ENCODE results near the gene NRG3. TPM values are rescaled to one million over a fixed set of nuclear protein-coding genes. Genes with fewer than 3 reads are reported as not detected.

NRG3 gene
- total RNA-seq, 2 experiments from 2014 or later = not detected

DNA sequence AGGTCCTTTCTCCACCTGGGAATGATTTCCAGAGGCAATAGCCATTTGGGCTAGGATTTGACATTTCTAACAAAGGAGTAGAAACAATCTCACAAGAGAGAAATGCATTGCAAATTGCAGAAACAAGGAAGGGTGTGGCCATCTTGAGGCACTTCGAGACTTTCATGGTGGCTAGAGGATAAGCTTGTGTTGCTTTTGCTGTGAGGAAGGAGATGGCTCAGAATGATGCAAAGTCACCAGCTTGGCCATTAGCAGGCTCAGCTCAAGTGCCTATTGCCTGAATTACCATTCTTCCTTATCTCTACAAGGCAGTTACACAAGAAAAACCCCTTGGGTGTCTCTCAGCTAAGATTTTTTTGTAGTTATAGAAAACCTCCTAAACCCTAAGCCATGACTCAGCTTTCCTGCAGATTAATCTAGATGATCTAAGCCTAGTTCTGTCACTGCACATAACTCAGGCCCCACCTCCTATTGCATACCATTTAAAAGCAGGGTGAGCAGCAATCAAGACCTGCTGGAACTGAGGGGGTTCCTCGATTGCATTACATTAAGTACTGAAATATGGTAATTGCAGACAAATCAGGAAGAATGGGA, 683.1 kb downstream of the NRG3 start:
- no peak overlapping the region for H3K4me2 ChIP-seq (ENCODE audit: low read length)
- no peaks in the 10 kb centered on the region for H3K9me2 ChIP-seq (ENCODE audit: insufficient read depth, low read length)
- no peak overlapping the region for H2AFZ ChIP-seq (ENCODE audit: low read length)
- no peaks in the 10 kb centered on the region for H3K4me1 ChIP-seq (ENCODE audit: insufficient read depth, low read length, poor library complexity, severe bottlenecking)
- H3K79me2 ChIP-seq (ENCODE audit: insufficient read depth, low read depth, low read length) = no peaks in the 10 kb centered on the region
- no TSS peak for BruUV-seq (replicated peaks)
- no peak overlapping the region for H3K4me3 ChIP-seq (ENCODE audit: low read depth, low read length, poor library complexity, severe bottlenecking)
- intact Hi-C loops (cut with micrococcal nuclease; ENCODE audit: unreplicated experiment) = no loop called here
- H3K27ac ChIP-seq (ENCODE audit: low read depth, low read length, poor library complexity, severe bottlenecking) = no peak overlapping the region
- DNase-seq (ENCODE audit: low spot score) = no peak
- TF ChIP-seq EZH2phosphoT487 (IDR thresholded peaks at IDR 0.05; ENCODE audit: borderline replicate concordance, low read depth, low read length) = no peak
- TF ChIP-seq, protein P1, sequence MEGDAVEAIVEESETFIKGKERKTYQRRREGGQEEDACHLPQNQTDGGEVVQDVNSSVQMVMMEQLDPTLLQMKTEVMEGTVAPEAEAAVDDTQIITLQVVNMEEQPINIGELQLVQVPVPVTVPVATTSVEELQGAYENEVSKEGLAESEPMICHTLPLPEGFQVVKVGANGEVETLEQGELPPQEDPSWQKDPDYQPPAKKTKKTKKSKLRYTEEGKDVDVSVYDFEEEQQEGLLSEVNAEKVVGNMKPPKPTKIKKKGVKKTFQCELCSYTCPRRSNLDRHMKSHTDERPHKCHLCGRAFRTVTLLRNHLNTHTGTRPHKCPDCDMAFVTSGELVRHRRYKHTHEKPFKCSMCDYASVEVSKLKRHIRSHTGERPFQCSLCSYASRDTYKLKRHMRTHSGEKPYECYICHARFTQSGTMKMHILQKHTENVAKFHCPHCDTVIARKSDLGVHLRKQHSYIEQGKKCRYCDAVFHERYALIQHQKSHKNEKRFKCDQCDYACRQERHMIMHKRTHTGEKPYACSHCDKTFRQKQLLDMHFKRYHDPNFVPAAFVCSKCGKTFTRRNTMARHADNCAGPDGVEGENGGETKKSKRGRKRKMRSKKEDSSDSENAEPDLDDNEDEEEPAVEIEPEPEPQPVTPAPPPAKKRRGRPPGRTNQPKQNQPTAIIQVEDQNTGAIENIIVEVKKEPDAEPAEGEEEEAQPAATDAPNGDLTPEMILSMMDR (conservative IDR thresholded peaks at IDR 0.05; ENCODE audit: low read length) = no peak
- CTCF ChIA-PET (ENCODE audit: unreplicated experiment) = no interaction called here
- no peaks in the 10 kb centered on the region for H3K36me3 ChIP-seq (ENCODE audit: insufficient read depth, low read length)
- no peaks in the 10 kb centered on the region for H3K9me3 ChIP-seq (ENCODE audit: low read length)
- POLR2A ChIA-PET = interaction anchor here (0.5 kb wide), 1 partner anchor 1019 kb away, joined by 3 read pairs; no protein-coding TSS in a partner anchor
- no peaks in the 10 kb centered on the region for H4K20me1 ChIP-seq (ENCODE audit: insufficient read depth, low read length)

DNA sequence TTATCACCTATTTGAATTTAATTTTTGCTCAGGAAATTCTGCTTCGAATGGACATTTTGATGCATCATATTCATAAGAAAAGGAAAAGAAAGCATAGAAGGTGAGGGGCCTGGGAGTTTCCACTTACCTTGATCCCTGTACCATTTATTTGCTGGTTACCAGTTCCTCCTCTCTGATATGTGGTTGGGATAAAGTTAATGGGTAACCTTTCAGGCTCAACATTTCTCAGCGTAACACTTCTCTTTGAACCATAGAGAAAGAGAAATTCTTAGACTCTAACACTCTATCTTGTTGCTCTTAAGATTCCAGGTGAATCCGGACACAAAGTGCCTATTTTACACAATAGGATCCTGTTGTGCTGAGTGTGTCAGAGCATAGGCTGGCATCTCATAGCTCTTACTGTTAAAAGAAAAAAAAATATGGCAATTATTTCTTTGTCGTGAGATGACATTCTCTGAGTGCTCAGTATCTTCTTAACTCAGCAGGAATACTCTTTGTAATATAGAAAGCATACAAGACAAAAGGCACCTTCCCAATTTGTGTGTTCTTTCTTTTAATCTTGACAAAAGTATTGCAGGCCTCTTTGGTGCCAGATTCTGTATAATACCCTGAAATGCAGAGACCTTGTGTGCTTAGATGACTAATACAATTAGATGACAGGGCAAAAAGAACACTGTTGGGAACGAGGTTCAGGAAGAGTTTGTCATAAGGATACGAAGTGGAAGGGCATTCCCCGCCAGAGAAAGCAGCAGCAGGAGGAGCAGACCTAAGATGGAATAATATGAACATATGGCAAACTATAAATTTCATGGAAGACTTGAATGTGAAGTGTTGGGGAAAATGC, 689.6 kb downstream of the NRG3 start:
- Histone ChIP-seq H3K36me3 (ENCODE audit: insufficient read depth, low read length) (no peaks in the 10 kb centered on the region), H3K4me3 (ENCODE audit: low read depth, low read length, poor library complexity, severe bottlenecking) (no peak overlapping the region), H3K9me2 (ENCODE audit: insufficient read depth, low read length) (0 out of 2 replicates have a peak, but pooled peaks cover 3% of the 10 kb centered on the region), H2AFZ (ENCODE audit: low read length) (no peak overlapping the region), H3K27ac (ENCODE audit: low read depth, low read length, poor library complexity, severe bottlenecking) (no peak overlapping the region), H3K4me1 (ENCODE audit: insufficient read depth, low read length, poor library complexity, severe bottlenecking) (no peaks in the 10 kb centered on the region), H3K4me2 (ENCODE audit: low read length) (no peak overlapping the region), H3K9me3 (ENCODE audit: low read length) (no peaks in the 10 kb centered on the region), H4K20me1 (ENCODE audit: insufficient read depth, low read length) (no peaks in the 10 kb centered on the region), H3K79me2 (ENCODE audit: insufficient read depth, low read depth, low read length) (no peaks in the 10 kb centered on the region)
- POLR2A ChIA-PET = no interaction called here
- no TSS peak for BruUV-seq (replicated peaks)
- TF ChIP-seq EZH2phosphoT487 (IDR thresholded peaks at IDR 0.05; ENCODE audit: borderline replicate concordance, low read depth, low read length) = no peak
- TF ChIP-seq, protein P1 (conservative IDR thresholded peaks at IDR 0.05; ENCODE audit: low read length) = no peak
- intact Hi-C loops (cut with micrococcal nuclease; ENCODE audit: unreplicated experiment) = no loop called here
- DNase-seq (ENCODE audit: low spot score) = no peak
- CTCF ChIA-PET (ENCODE audit: unreplicated experiment) = no interaction called here

DNA sequence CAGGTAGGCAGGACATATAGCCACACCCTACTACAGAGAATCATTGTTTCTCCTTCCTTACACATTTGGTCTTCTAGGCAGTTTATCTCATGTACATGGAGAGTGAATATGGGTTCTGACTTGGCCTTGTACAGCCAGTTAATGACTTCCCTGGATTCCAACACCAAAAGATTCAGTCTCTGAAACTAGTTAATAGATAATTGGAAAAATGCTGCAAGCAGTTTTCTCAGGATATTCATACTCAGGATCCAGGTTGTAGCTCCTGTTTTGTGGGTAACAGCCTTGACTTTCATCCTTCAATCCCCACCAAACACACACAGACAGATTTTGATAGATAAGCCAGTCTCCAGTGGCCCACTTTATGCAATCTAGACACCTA, 690.2 kb downstream of the NRG3 start:
- no peak overlapping the region for H3K4me3 ChIP-seq (ENCODE audit: low read depth, low read length, poor library complexity, severe bottlenecking)
- no peak overlapping the region for H3K27ac ChIP-seq (ENCODE audit: low read depth, low read length, poor library complexity, severe bottlenecking)
- H2AFZ ChIP-seq (ENCODE audit: low read length) = no peak overlapping the region
- H3K9me3 ChIP-seq (ENCODE audit: low read length) = no peaks in the 10 kb centered on the region
- ChIA-PET POLR2A (no interaction called here), CTCF (ENCODE audit: unreplicated experiment) (no interaction called here)
- no peak overlapping the region for H3K4me2 ChIP-seq (ENCODE audit: low read length)
- no peak for TF ChIP-seq EZH2phosphoT487 (IDR thresholded peaks at IDR 0.05; ENCODE audit: borderline replicate concordance, low read depth, low read length)
- TF ChIP-seq, protein P1 (conservative IDR thresholded peaks at IDR 0.05; ENCODE audit: low read length) = no peak
- H3K9me2 ChIP-seq (ENCODE audit: insufficient read depth, low read length) = 0 out of 2 replicates have a peak, but pooled peaks cover 3% of the 10 kb centered on the region
- no peaks in the 10 kb centered on the region for H3K4me1 ChIP-seq (ENCODE audit: insufficient read depth, low read length, poor library complexity, severe bottlenecking)
- intact Hi-C loops (cut with micrococcal nuclease; ENCODE audit: unreplicated experiment) = no loop called here
- no peaks in the 10 kb centered on the region for H3K79me2 ChIP-seq (ENCODE audit: insufficient read depth, low read depth, low read length)
- BruUV-seq (replicated peaks) = no TSS peak
- DNase-seq (ENCODE audit: low spot score) = no peak
- no peaks in the 10 kb centered on the region for H4K20me1 ChIP-seq (ENCODE audit: insufficient read depth, low read length)
- no peaks in the 10 kb centered on the region for H3K36me3 ChIP-seq (ENCODE audit: insufficient read depth, low read length)
